Liver (tissue), 3 donors: ENCODE data around the gene C1QA.

Experiments used
- GABPA ChIP-seq, 2 donors: IDR thresholded peaks in 1 of 2; conservative IDR thresholded peaks in 1 of 2; 2 replicates each; pipeline ENCODE4 v1.6.1; 2016; ENCODE audit warnings: antibody characterized with exemption in 2 of 2, mild to moderate bottlenecking in 1 of 2, moderate library complexity in 1 of 2
- HNF4A ChIP-seq, 2 donors: conservative IDR thresholded peaks; 2 replicates each; pipeline ENCODE4 v1.6.1; 2016; ENCODE audit warnings: antibody characterized with exemption in 2 of 2, mild to moderate bottlenecking in 2 of 2
- JUND ChIP-seq, 2 donors: IDR thresholded peaks; 2 replicates each; pipeline ENCODE4 v1.6.1; 2016; ENCODE audit warnings: antibody characterized with exemption in 2 of 2
- RAD21 ChIP-seq, 2 donors: IDR thresholded peaks; 2 replicates each; pipeline ENCODE4 v1.6.1; 2016; ENCODE audit warnings: antibody characterized with exemption in 2 of 2, mild to moderate bottlenecking in 2 of 2
- TAF1 ChIP-seq: conservative IDR thresholded peaks from 2 replicates; pipeline ENCODE4 v1.6.1; 2016; ENCODE audit warnings: antibody characterized with exemption, mild to moderate bottlenecking
- TF ChIP-seq, protein P1 (sequence below): fragments of 150-350 bp; IDR thresholded peaks from 2 replicates; pipeline ENCODE4 v1.5.1; 2017; ENCODE audit warnings: improper control_type of control experiment, low read depth, low read length; ENCODE audit not compliant: missing input control
- TF ChIP-seq, protein P2 (sequence below): IDR thresholded peaks from 2 replicates; pipeline ENCODE4 v1.6.1; 2016; ENCODE audit warnings: antibody characterized with exemption
- donor health status: healthy.
- donor health status: healthy.

DNA sequence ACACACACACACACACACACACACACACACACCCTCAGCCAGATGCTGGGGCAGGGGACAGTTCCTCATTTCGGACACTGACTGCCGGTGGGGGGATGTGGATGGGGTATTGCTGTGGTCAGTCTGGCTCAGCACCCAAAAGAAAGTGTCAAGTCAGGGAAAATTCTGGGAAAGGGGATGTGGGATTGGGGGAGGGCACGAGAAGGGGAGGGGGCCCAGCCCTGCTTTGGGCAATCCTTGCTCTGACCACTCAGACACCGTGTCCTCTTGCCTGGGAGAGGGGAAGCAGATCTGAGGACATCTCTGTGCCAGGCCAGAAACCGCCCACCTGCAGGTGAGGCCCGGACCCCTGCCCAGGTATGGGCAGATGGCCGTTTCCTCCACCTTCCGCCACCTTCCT, 7.0 kb downstream of the C1QA start, which contains the start of gene C1QC:
- TF ChIP-seq, protein P1, sequence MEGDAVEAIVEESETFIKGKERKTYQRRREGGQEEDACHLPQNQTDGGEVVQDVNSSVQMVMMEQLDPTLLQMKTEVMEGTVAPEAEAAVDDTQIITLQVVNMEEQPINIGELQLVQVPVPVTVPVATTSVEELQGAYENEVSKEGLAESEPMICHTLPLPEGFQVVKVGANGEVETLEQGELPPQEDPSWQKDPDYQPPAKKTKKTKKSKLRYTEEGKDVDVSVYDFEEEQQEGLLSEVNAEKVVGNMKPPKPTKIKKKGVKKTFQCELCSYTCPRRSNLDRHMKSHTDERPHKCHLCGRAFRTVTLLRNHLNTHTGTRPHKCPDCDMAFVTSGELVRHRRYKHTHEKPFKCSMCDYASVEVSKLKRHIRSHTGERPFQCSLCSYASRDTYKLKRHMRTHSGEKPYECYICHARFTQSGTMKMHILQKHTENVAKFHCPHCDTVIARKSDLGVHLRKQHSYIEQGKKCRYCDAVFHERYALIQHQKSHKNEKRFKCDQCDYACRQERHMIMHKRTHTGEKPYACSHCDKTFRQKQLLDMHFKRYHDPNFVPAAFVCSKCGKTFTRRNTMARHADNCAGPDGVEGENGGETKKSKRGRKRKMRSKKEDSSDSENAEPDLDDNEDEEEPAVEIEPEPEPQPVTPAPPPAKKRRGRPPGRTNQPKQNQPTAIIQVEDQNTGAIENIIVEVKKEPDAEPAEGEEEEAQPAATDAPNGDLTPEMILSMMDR = no peak
- no peak for TF ChIP-seq HNF4A (conservative IDR thresholded peaks at IDR 0.05)
- no peak for TF ChIP-seq RAD21 (IDR thresholded peaks at IDR 0.05)
- TF ChIP-seq GABPA (IDR thresholded peaks at IDR 0.05 in 1 of 2, conservative IDR thresholded peaks at IDR 0.05 in 1 of 2) = no peak
- no peak for TF ChIP-seq TAF1
- TF ChIP-seq, protein P2, sequence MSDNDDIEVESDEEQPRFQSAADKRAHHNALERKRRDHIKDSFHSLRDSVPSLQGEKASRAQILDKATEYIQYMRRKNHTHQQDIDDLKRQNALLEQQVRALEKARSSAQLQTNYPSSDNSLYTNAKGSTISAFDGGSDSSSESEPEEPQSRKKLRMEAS = no peak
- no peak for TF ChIP-seq JUND (IDR thresholded peaks at IDR 0.05)
